ENCODE data around the gene RAD51.
"Not testable (repeated sequence)": the region's sequence is repeated elsewhere in the genome, so short reads cannot be mapped to it uniquely, and the experiment has no call there.

RAD51 gene

DNA sequence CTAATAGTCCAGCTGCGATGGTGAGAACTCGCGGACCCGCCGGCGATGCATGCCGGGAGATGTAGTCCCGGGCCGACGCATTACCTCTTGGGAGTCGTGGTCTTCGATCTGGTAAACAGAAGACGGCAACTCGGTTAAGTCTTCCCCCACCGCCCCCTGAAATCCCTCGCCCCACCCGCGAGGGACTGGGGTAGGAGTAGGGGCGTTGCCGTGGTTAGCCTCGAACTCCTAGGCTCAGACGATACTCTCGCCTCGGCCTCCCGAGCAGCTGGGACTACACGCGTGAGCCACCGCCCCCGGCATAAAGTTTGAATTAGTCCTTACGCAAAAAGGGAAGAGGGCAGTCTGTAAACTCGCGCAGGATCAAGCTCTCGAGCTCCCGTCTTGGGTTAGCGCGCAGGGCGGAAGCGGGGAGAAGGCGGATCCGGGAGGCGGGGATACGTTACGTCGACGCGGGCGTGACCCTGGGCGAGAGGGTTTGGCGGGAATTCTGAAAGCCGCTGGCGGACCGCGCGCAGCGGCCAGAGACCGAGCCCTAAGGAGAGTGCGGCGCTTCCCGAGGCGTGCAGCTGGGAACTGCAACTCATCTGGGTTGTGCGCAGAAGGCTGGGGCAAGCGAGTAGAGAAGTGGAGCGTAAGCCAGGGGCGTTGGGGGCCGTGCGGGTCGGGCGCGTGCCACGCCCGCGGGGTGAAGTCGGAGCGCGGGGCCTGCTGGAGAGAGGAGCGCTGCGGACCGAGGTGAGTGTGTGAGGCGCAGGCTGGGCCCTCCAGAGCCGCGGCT, at the start of gene RAD51:
RAD51 (plus strand) TSS at position 487 of the 781 bp plus-strand sequence. CDS start 3,585 bp downstream, outside the sequence.
- peak; percentile 96 for DNase-seq

DNA sequence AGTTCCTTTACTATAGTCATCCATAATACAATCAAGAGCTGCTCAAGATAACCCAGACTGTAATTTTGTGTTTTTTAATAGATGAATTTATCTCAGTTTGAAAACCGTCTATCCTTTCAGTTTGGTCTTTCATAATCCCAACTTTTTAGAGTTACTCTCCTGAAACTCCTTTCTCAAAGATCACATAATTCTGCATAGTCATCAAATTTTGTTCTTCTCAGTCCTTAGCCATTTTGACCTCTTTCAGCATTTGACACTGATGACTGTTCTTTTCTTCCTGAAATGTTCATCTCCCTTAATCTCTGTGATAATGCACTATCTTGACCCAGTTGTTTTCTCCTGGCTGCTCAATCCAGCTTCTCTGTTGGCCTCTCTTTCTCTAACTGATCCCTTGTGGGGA, 47.5 kb upstream of the RAD51 start:
- no peak for DNase-seq

DNA sequence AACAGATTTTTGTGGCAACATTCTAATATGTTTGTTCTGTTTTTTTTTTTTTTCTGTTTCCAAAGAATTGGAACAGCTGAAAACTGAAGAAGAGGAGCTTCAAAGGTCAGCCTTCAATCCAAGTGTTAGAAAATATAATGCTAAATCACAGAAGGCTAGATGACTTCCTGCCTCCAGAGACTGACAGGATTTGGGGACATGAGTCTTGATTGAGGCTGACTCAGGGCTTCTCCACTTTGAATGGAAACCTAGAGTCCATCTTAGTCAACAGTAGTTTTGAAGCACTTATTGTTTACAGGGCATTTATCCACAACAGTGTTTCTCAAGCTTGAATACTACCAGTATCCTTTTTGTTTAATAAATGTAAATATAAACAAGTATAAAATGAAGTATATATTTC, 44.5 kb upstream of the RAD51 start:
- no peak for DNase-seq

DNA sequence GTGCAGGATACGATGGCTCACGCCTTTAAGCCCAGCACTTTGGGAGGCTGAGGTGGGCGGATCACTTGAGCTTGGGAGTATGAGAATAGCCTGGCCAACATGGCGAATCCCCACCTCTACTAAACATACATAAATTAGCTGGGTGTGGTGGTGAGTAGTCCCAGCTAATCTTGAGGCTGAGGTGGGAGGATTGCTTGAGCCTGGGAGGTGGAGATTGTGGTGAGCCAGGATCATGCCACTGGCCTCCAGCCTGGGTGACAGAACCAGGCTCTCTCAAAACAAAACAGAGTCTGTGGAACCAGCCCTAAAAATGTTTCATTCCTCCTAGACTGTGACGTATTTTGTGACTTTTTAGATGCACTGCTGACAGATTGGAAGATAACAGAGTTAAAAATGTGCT, 34.3 kb upstream of the RAD51 start:
- DNase-seq = no peak

DNA sequence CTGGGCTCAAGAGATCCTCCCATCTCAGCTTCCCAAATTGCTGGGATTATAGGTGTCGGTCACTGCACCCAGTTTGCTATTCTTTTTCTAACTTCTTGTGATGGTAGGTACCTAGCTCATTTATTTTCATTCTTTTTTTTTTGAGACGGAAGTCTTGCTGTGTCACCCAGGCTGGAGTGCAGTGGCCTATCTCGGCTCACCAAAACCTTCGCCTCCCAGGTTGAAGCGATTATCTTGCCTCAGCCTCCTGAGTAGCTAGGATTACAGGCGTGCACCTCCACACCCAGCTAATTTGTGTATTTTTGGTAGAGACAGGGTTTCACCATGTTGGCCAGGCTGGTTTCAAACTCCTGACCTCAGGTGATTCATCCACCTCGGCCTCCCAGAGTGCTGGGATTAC, 30.1 kb upstream of the RAD51 start:
- no peak for DNase-seq

DNA sequence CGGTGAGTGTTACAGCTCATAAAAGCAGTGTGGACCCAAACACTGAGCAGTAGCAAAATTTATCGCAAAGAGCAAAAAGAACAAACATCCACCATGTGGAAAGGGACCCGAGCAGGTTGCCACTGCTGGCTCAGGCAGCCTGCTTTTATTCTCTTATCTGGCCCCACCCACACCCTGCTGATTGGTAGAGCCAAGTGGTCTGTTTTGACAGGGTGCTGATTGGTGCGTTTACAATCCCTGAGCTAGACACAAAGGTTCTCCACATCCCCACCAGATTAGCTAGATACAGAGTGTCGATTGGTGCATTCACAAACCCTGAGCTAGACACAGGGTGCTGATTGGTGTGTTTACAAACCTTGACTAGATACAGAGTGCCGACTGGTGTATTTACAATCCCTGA, 18.7 kb upstream of the RAD51 start:
- DNase-seq = not testable (repeated sequence)

DNA sequence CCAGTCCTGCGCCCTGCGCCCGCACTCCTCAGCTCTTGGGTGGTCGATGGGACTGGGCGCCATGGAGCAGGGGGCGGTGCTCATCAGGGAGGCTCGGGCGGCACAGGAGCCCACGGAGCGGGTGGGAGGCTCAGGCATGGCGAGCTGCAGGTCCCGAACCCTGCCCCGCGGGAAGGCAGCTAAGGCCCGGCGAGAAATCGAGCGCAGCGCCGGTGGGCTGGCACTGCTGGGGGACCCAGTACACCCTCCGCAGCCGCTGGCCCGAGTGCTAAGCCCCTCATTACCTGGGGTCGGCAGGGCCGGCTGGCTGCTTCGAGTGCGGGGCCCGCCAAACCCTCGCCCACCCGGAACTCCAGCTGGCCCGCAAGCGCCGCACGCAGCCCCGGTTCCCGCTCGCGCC, 18.1 kb upstream of the RAD51 start:
- not testable (repeated sequence) for DNase-seq

DNA sequence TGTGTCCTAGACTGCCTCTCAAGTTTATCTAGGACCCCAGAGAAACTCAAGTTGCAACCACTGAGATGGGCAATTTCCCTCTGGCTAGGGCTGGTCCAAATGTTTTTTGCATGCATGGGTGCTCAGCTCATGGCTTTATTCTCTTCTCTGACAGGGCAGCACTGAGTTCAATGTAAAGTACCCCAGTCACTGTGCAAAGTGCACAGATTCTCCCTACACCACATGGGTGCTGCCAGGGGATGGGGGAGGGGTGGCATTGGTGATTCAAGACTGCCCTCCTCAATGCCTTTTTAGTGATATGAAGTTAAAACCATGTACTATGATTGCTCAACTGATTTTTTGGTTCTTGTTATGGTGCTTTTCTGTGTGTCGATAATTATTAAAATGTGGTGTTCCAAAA, 14.8 kb upstream of the RAD51 start:
- no peak for DNase-seq

DNA sequence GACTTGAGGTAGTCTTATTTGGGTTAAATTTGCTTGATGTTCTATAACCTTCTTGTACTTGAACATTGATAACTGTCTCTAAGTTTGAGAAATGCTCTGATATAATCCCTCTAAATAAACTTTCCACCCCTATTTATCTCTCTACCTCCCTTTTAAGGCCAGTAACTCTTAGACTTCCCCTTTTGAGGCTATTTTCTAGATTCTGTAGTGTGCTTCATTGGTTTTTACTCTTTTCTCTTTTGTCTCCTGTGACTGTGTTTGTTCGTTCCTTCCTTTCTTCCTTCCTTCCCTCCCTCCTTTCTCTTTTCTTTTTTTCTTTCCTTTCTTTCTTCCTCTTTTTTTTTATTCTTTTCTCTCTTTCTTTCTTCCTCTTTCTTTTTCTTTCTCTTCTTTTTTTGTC, 14.0 kb upstream of the RAD51 start:
- not testable (repeated sequence) for DNase-seq

DNA sequence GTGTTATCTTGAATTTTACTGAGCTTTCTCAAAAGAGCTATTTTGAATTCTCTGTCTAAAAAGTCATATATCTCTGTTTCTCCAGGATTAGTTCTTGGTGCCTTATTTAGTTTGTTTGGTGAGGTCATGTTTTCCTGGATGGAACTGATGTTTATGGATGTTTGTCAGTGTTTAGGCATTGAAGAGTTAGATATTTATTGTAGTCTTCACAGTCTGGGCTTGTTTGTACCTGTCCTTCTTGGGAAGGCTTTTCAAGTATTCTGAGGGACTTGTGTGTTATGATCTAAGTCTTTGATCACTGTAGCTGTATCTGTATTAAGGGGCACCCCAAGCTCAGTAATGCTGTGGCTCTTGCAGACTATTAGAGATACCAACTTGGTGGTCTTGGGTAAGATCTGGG, 10.6 kb upstream of the RAD51 start:
- no peak for DNase-seq

DNA sequence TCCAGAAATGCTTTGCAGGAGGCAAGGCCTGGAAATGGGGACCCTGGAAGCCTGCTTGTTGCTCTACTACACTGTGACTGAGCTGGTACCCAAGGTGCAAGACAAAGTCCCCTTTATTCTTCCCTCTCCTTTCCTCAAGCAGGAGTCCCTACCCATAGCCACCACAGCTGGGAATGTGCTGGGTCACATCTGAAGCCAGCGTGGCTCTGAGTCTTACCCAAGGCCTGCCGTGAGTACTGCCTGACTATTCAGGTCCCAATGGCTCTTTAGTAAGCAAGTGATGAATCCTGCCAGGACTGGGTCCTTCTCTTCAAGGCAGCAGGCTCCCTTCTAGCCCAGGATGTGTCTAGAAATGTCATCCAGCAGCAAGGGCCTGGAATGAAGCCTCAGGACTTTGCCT, 9.6 kb upstream of the RAD51 start:
- DNase-seq = no peak

DNA sequence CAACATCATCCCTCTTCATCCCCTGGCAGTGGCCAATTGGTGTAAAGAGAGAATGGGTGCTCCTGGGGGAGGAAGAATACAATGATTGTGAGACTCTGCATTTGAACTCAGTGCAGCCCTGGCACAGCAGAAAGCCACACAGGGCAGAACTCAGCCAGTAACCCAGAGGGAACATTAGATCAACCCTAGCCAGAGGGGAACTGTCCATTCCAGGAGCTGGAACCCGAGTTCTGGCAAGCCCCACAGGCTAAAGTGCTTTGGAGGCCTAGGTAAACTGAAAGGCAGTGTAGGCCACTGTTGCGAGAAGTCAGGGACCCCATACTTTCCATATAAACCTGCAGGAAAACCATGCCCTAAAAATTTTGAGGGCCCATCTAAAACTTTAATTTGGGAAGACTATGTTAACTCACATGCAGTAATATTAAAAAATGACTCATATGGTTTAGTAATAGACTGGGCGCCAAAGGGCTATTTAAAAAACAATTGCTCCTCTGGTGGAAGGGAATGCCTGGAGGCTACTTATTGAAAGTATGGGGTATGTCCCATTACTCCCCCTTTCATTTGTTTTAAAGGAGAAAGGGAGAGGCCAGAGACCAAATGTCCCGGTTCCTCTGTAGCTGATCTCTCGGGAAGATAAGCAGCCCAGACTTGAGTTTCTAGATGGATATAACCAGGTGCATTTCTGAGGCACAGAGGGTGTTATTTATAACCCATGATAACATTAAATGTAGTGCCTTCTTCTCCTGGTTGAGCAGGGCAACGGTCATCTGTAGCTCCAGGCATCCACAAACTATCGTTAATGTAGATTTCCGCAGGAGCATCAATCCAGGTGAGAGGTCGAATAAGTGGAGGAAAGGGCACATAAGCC, 5.8 kb upstream of the RAD51 start:
- no peak for DNase-seq

DNA sequence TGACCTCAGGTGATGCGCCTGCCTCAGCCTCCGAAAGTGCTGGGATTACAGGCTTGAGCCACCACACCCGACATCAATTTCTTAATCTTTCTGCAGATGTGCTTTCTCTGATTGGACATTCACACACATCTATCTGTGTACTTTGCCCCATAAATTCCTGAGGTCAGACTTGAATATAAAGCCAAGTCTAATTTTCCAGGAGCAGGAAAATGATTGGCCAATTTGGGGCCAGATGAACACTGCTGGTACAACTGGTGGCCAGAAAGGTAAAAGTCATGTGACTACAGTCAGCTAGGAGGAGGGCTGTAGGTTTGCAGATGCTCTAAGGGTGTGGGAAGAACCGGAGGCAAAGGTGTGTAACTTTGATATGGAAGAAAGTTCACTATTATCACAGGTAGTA, 3.2 kb upstream of the RAD51 start:
- no peak for DNase-seq

DNA sequence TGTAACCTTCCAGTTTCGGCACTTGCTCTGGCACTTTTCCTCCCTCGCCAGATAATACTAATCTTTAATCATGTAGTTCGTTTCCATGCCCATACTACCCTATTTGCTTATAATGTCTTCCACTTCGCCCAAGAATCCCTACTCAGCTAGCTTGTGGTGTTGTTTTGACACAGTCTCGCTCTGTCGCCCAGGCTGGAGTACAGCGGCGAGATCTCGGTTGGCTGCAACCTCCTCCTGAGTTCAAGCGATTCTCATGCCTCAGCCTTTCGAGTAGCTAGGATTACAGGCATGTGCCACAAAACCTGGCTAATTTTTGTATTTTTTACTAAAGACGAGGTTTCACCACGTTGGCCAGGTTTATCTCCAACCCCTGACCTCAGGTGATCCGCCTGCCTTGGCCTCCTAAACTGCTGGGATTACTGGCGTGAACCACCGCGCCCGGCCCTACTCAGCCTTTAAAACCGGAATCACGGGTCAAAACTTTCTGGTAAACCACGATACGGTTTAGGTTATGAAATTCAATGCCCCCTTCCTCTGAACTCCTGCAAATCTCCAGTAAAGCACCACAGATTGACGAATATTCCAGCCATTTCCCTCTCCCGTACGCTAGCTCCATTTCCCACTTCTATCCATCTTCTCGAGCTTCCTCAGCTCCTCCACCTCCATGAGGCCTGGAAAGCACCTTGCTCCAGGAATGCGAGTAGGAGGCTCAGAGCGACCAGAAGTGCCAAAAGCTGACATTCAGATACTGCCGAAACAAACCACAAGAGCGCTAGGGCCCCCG, 878 bp upstream of the RAD51 start:
- no peak for DNase-seq

DNA sequence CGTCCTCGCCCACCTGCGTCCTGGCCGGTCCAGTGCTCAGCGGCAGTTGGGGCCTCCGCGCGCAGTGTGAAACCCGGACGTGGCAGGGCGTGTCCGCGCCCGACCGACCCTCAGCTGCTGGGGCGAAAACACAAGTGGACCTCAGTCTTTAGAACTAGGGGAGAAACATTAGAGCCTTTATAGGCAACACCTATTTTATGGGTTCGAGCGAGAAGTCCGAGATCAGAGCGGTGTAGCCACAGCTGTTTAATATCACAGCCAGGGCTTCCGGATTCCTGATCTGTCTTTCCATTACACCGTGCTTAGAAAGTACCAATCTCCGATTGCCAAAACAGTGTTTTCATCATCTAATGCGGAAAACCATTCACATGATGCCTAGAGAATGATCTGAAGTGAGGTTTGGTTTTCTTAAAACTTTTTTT, 506 bp downstream of the RAD51 start:
- peak; percentile 26 for DNase-seq

DNA sequence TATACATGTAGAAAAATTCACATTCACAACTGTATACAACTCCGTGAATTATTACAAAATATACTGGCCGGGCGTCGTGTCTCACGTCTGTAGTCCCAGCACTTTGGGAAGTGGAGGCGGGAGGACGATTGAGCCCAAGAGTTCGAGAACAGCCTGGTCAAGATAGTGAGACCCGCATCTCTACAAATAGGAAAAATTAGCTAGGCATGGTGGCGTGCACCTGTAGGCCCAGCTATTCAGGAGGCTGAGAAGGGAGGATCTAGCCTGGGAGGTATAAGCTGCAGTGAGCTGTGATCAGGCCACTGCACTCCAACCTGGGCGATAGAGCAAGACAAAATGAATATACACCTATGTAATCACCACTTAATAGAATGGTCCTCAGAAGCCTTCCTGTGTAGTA, 1.3 kb downstream of the RAD51 start:
- DNase-seq = no peak

DNA sequence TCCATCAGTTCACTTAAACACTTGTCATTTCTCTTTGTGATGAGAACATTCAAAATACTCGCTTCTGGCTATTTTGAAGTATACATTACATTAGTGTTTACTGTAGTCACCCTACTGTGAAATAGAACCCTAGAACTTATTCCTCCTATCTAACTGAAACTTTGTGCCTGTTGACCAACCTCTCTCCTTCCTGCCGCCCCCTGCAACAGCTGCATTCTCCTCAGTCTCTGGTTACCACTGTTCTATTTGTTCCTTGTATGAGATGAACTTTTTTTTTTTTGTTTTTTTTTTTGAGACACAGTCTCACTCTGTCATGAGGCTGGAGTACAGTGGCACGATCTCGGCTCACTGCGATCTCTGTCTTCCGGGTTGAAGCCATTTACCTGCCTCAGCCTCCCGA, 2.9 kb downstream of the RAD51 start:
- no peak for DNase-seq

DNA sequence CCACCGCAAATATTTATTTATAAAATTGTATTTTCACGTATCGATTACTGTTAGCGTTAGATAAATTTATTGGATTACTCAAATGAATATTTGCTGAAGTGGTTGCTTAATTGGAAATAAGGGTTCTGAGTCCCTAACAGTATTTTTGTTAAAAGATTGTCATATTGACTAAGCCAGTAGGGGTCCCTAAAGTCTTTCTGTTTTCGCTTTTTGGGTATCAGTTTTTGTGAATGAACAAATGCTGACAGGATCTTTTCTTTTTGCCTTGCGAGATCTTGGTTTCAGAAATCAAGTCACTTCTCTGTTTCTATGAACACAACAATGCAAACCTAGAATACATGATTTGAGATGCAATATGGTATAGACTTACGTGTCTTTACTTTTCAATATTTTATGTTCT, 7.1 kb downstream of the RAD51 start:
- no peak for DNase-seq

DNA sequence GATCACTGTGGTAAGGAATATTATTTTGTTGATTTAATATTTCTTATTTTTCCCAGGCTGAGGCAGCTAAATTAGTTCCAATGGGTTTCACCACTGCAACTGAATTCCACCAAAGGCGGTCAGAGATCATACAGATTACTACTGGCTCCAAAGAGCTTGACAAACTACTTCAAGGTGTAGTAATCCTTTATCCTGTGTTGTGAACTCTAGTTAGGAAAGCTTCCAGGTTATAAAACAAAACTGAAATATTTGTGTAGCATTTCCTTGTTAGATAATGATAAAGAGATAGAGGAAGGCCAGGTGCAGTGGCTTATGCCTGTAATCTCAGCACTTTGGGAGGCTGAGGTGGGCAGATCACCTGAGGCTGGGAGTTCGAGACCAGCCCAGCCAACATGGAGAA, 11.1 kb downstream of the RAD51 start:
- no peak for DNase-seq

DNA sequence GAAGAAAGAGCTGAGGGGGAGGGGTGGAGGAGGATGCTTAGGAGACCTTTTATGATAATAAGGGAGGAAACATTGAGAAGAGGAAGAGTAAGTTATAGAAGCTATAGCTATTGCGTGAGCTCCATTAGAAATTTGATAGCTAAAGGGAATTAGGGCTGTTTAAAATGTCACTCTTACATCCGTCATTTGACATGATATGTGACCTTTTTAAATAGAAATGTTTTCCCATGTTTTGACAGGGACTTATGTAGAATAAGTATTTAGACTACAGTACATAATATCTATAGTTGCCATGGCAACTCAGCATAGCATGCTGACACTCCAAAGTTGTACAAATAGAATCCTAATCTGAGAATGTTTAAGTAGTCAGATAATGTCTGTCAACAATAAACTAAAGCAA, 19.2 kb downstream of the RAD51 start:
- DNase-seq = no peak

DNA sequence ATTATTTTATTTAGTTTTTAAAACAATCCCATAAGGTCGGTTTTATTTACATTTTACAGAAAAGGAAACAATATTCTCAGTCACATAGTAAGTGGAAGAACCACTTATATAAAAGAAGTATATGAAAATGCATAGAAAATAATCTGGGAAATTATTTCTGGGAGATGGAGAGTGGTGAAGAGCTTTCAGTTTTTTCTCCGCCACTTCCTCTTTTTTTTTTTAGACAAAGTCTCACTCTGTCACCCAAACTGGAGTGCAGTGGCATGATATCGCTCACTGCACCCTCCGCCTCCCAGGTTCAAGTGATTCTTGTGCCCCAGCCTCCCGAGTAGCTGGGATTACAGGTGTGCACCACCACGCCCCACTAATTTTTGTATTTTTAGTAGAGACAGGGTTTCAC, 21.2 kb downstream of the RAD51 start:
- DNase-seq = no peak

DNA sequence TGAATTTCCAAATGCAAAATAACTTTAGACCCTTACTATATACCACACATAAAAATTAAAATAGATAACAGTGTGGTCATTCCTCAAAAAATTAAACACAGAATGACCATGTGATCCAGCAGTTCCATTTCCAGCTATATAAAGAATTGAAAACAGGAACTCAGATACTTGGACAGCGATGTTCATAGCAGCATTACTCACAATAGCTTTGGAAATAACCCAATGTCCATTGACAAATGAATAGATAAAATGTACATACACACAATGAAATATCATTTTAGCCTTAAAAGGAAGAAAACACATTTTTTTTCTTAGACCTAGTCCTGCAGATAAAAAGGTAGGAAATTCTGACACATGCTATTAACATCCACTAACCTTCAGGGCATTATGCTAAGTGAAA, 26.7 kb downstream of the RAD51 start:
- DNase-seq = no peak

DNA sequence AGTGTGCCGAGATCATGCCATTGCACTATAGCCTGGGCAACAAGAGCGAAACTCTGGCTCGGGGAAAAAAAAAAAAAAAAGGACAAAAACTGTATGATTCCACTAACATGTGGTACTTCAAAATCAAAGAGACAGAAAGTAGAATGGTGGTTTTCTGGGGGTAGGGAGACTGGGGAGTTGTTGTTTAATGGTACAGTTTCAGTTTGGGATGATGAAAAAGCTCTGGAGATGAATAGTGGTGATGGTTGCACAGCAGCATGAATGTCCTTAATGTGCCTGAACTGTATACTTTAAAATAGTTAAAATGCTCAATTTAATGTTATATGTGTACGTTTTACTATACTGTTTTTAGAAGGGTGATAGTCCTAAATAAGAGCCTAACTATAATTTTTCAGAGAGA, 27.4 kb downstream of the RAD51 start:
- no peak for DNase-seq

DNA sequence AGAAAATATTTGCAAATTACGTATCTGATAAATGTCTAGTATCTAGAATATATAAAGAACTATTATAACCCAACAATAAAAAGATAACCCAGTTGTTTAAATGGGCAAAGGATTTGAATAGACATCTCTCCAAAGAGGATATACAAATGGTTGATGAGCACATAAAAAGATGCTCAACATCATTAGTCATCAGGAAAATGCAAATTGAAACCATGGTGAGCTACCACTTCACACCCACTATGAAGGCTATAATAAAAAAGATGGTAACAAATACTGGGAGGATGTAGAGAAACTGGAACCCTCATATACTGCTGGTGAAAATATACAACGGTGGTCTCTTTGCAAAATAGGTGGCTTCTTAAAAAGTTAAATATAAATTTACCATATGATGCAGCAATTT, 28.0 kb downstream of the RAD51 start:
- DNase-seq = peak; percentile 14

Data from activated CD4-positive, alpha-beta T cell treated with anti-CD3 and anti-CD28 coated beads, Interleukin-2, amount 50 U/mL, for 16 hours (primary cell).